HG03097 (cell line): ENCODE results near the gene SCGB3A1.

Experiments
- ATAC-seq: cut with Tn5 transposase; IDR thresholded peaks from one replicate; pipeline ENCODE4 v1.9.1; 2021; ENCODE audit not compliant: unreplicated experiment, low FRiP score

Gene SCGB3A1

GRCh38 chr5:180625791-180626660 is 34.7 kb upstream of the SCGB3A1 start:
- no peak for ATAC-seq

GRCh38 chr5:180625125-180625790 is 34.0 kb upstream of the SCGB3A1 start:
- ATAC-seq = no peak

GRCh38 chr5:180624587-180624986 is 33.3 kb upstream of the SCGB3A1 start:
- no peak for ATAC-seq

GRCh38 chr5:180623844-180624243 is 32.5 kb upstream of the SCGB3A1 start:
- ATAC-seq = no peak

GRCh38 chr5:180623411-180623834 is 32.1 kb upstream of the SCGB3A1 start:
- ATAC-seq = no peak

GRCh38 chr5:180622910-180623309 is 31.6 kb upstream of the SCGB3A1 start:
- ATAC-seq = no peak

- ATAC-seq = no peak
These were observed 30.0 kb upstream of the SCGB3A1 start for GRCh38 chr5:180621311-180621710.

GRCh38 chr5:180620014-180620413 is 28.7 kb upstream of the SCGB3A1 start:
- no peak for ATAC-seq

GRCh38 chr5:180619563-180619915 is 28.2 kb upstream of the SCGB3A1 start:
- ATAC-seq = no peak

GRCh38 chr5:180618829-180619562 is 27.7 kb upstream of the SCGB3A1 start:
- no peak for ATAC-seq

GRCh38 chr5:180618487-180618828 is 27.2 kb upstream of the SCGB3A1 start:
- ATAC-seq = no peak

- ATAC-seq = no peak
These were observed 22.5 kb upstream of the SCGB3A1 start for GRCh38 chr5:180613814-180614188.

- no peak for ATAC-seq
These were observed 22.0 kb upstream of the SCGB3A1 start for GRCh38 chr5:180613188-180613813.

GRCh38 chr5:180612683-180613082 is 21.4 kb upstream of the SCGB3A1 start:
- ATAC-seq = no peak

GRCh38 chr5:180611140-180611850 is 20.0 kb upstream of the SCGB3A1 start:
- no peak for ATAC-seq

- no peak for ATAC-seq
These were observed 18.7 kb upstream of the SCGB3A1 start for GRCh38 chr5:180609817-180610550.

GRCh38 chr5:180609386-180609785 is 18.1 kb upstream of the SCGB3A1 start:
- no peak for ATAC-seq

- no peak for ATAC-seq
These were observed 17.4 kb upstream of the SCGB3A1 start for GRCh38 chr5:180608572-180609310.
